Neuron (in vitro differentiated cells): Measurements from ENCODE around the gene PRR12.

Experiments used
- H2AFZ ChIP-seq: one replicate; pipeline ENCODE4 v1.6.1; 2013; ENCODE audit warnings: low read depth, mild to moderate bottlenecking, inconsistent platforms, low read length, moderate library complexity
- H3K27me3 ChIP-seq: one replicate; pipeline ENCODE4 v1.6.1; 2013; ENCODE audit warnings: low read length; ENCODE audit not compliant: insufficient read depth
- H3K36me3 ChIP-seq: one replicate; pipeline ENCODE4 v1.6.1; 2013; ENCODE audit warnings: low read length; ENCODE audit not compliant: insufficient read depth
- H3K4me1 ChIP-seq: one replicate; pipeline ENCODE4 v1.6.1; 2013; ENCODE audit warnings: low read length; ENCODE audit not compliant: insufficient read depth
- H3K4me3 ChIP-seq: 2 replicates; pipeline ENCODE4 v1.5.1; 2013; ENCODE audit warnings: mild to moderate bottlenecking, low read length, moderate library complexity
- H3K9me3 ChIP-seq: one replicate; pipeline ENCODE4 v1.6.1; 2013; ENCODE audit warnings: low read length

Gene PRR12

GRCh38 chr19:49655570-49656455 lies 64.8 kb downstream of the PRR12 start:
- peaks cover 85% of the 10 kb centered on the region for H3K36me3 ChIP-seq
- H3K4me1 ChIP-seq, result no peaks in the 10 kb centered on the region
- peaks cover 4% of the 10 kb centered on the region for H3K9me3 ChIP-seq
- no peak overlapping the region for H3K4me3 ChIP-seq
- no peak overlapping the region for H2AFZ ChIP-seq
- no peaks in the 10 kb centered on the region for H3K27me3 ChIP-seq

DNA sequence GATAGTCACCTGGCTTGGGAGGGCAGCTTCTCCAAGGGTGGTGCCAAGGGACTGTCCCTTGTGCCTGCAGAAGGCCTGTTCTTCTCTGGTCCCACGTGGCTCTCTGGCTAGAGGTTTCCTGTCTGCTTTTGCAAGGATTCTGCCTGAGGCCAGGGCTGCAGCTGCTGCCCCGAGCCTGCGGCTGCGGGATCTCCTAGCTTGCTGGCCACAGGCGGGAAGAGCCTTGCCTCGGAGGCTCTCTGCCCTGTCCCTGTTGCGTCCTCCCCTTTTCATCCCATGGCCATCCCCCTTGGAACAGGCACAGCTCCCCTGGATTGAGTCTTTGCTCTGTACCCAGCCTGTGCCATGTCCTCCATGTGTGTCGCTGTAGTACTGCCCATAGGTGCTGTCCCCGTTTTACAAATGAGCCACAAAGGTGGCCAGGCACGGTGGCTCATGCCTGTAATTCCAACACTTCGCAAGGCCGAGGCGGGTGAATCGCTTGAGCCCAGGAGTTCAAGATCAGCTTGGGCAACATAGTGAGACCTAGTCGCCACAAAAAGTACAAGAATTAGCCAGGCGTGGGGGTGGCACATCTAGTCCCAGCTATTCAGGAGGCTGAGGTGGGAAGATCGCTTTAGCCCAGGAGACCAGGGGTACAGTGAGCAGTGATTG lies 65.6 kb downstream of the PRR12 start:
- Histone ChIP-seq H3K4me3 (no peak overlapping the region), H3K27me3 (no peaks in the 10 kb centered on the region), H3K9me3 (peaks cover 4% of the 10 kb centered on the region), H3K36me3 (peaks cover 86% of the 10 kb centered on the region), H2AFZ (no peak overlapping the region), H3K4me1 (no peaks in the 10 kb centered on the region)

- Histone ChIP-seq H3K36me3 (peaks cover 89% of the 10 kb centered on the region), H3K4me3 (no peak overlapping the region), H3K4me1 (no peaks in the 10 kb centered on the region), H3K9me3 (peaks cover 4% of the 10 kb centered on the region), H3K27me3 (no peaks in the 10 kb centered on the region), H2AFZ (no peak overlapping the region)
Observed at GRCh38 chr19:49657493-49658138, 66.6 kb downstream of the PRR12 start.

- H3K4me3 ChIP-seq, result no peak overlapping the region
- peaks cover 90% of the 10 kb centered on the region for H3K36me3 ChIP-seq
- peaks cover 4% of the 10 kb centered on the region for H3K9me3 ChIP-seq
- no peak overlapping the region for H2AFZ ChIP-seq
- no peaks in the 10 kb centered on the region for H3K27me3 ChIP-seq
- no peaks in the 10 kb centered on the region for H3K4me1 ChIP-seq
Observed at GRCh38 chr19:49658139-49658517, 67.1 kb downstream of the PRR12 start.

DNA sequence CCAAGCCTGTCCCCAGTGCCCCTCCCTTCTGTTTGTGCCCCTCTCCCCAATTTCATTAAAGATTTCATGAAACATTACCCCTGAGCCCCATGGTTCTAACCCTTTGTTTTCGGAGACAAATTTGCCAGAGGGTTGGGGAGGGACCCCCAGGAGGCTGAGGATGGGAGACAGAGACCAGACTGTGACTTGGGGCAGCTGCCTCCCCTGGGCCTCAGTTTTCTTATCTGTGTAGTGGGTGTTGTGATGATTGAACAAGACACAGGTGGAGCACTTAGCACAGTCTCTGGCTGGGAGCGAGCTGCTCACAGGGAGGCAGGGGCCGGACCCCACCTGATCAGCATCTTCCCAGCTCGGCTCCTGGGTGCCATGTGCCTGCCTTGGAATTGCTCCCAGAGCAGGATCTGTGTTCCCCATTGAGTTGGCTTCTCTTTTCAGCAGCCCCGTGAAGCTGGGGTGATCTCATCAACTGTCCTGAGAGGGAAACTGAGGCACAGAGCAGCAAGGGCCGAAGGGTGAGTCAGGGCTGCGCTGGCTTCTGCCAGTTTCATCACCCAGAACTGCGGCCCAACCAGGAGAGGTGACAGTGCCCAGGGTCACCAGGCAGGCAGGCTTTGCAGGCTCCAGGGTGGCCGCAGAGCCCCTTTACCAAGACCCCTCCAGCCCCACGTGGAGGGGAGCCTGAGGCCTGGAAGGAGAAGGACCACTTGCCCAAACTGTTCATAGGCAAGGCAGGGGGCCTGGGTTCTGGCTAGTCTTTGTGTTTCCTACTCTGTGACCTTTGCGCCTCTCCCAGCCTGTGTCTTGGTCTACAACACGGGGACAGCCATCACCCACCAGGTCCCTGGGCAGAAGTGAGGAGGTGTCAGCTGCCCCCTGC lies 67.8 kb downstream of the PRR12 start:
- H3K4me1 ChIP-seq, result no peaks in the 10 kb centered on the region
- H3K36me3 ChIP-seq, result peaks cover 85% of the 10 kb centered on the region
- H3K27me3 ChIP-seq, result no peaks in the 10 kb centered on the region
- H2AFZ ChIP-seq, result no peak overlapping the region
- no peak overlapping the region for H3K4me3 ChIP-seq
- H3K9me3 ChIP-seq, result peaks cover 4% of the 10 kb centered on the region

DNA sequence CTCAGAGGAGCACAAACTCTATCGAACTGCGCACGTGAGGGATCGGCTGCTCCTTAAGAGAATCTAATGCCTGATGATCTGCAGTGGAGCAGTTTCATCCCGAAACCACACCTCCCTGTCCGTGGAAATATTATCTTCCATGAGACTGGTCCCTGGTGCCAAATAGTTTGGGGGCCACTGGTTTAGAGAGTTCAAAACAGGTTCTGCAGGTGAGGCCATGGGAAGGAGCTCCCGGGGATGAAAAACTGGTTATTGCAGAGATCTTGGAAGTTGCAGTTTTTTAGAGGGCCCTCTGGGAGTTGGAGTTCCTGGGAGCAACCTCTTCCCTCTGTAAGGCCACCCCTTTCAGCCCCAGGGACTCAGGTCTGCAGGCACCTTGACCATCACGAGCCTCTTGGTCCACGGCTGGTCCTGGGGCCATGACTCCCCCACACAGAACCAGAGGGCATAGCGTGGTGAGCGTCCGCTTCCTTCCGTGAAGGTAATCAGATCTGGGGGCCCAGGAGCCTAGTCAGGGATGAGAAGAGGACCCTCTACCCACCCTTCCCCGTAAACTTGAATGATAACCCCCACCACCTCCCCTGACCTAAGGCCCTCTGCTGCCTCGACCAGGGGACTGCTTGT lies 69.5 kb downstream of the PRR12 start:
- H3K36me3 ChIP-seq, result peaks cover 69% of the 10 kb centered on the region

GRCh38 chr19:49662011-49662410 lies 71.0 kb downstream of the PRR12 start:
- Histone ChIP-seq H3K36me3 (peaks cover 55% of the 10 kb centered on the region), H3K9me3 (peaks cover 4% of the 10 kb centered on the region), H2AFZ (no peak overlapping the region), H3K27me3 (no peaks in the 10 kb centered on the region), H3K4me1 (peaks cover 14% of the 10 kb centered on the region), H3K4me3 (no peak overlapping the region)

More for the DNA sequence above, 69.5 kb downstream of the PRR12 start:
- H3K4me1 ChIP-seq, result peaks cover 9% of the 10 kb centered on the region
- H3K27me3 ChIP-seq, result no peaks in the 10 kb centered on the region
- H3K4me3 ChIP-seq, result no peak overlapping the region
- H2AFZ ChIP-seq, result no peak overlapping the region
- H3K9me3 ChIP-seq, result peaks cover 4% of the 10 kb centered on the region

GRCh38 chr19:49663224-49663623 lies 72.2 kb downstream of the PRR12 start:
- Histone ChIP-seq H3K4me1 (peaks cover 14% of the 10 kb centered on the region), H3K4me3 (no peak overlapping the region), H2AFZ (no peak overlapping the region), H3K27me3 (no peaks in the 10 kb centered on the region), H3K9me3 (peaks cover 4% of the 10 kb centered on the region), H3K36me3 (peaks cover 45% of the 10 kb centered on the region)

GRCh38 chr19:49664171-49665035 lies 73.4 kb downstream of the PRR12 start:
- peak overlapping the region; percentile 65 for H3K4me3 ChIP-seq
- H3K36me3 ChIP-seq, result peaks cover 34% of the 10 kb centered on the region
- peaks cover 4% of the 10 kb centered on the region for H3K9me3 ChIP-seq
- peaks cover 14% of the 10 kb centered on the region for H3K4me1 ChIP-seq
- H3K27me3 ChIP-seq, result no peaks in the 10 kb centered on the region
- no peak overlapping the region for H2AFZ ChIP-seq

DNA sequence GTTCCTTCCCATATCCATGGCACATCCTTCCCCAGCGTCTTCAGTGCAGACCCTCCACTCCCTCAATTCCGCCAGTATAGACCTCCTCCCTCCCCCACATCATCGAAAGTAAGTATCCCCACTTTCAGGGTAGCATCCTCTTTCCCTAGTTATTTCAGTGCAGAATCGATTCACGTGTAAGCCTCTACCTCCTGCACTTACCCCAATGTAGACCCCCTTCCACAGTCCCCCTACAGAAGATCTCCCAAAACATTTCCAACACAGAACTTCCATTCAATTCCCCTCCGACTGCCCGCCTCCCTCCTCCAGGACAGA lies 74.0 kb downstream of the PRR12 start:
- peaks cover 2% of the 10 kb centered on the region for H3K9me3 ChIP-seq
- peaks cover 14% of the 10 kb centered on the region for H3K4me1 ChIP-seq
- no peaks in the 10 kb centered on the region for H3K27me3 ChIP-seq
- H2AFZ ChIP-seq, result no peak overlapping the region
- H3K36me3 ChIP-seq, result peaks cover 33% of the 10 kb centered on the region
- peak overlapping the region; percentile 65 for H3K4me3 ChIP-seq

DNA sequence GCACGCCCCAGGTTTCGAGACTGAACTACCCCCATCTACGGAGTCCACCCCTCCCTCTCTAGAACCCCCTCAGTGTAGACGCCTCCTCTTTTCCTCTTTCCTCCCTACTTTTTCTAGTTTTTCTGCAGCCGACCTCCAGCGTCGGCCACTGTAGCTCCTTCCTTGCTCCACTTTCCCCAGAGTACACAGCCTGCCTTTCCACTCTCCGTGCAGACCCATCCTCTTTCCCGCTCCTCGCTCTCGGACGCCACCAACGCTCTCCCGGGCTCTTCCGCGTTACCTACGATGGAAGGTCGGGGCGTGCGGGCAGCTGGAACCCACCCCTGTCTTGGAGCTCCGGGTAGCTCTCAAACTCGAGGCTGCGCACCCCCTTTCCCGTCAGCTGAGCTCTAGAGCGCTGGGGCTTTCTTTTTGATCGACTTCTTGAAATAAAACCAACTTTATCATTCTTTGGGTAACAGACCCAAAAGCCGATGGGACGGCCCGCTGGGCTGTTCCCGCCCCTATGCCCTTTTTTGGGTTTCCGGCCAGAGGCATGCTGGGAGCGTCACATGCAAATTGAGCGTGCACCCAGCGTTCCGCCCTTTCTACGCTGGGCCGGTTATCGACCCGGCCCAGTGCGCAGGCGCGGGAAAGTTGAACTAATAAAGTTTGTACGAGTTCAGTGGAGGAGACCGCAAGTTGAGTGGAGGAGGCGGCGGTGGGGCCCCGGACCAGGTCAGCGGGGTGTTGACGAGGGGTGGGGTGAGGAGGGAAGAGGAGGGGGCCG lies 74.6 kb downstream of the PRR12 start, which contains the start of the genes BCL2L12 and IRF3:
BCL2L12 (plus strand) TSS at position 583 of the 769 bp plus-strand sequence. CDS start 760 bp downstream, outside the sequence.
IRF3 (minus strand) TSS at position 507 of the 769 bp plus-strand sequence. CDS start 1,019 bp downstream, outside the sequence.
- H3K36me3 ChIP-seq, result peaks cover 29% of the 10 kb centered on the region
- no peaks in the 10 kb centered on the region for H3K9me3 ChIP-seq

More for the DNA sequence above, 74.6 kb downstream of the PRR12 start, which contains the start of the genes BCL2L12 and IRF3:
- Histone ChIP-seq H3K4me1 (peaks cover 14% of the 10 kb centered on the region), H3K27me3 (no peaks in the 10 kb centered on the region), H2AFZ (no peak within 1 kb of the TSS), H3K4me3 (peak within 1 kb of the TSS; percentile 65)
